T-helper 2 cell (primary cell): ENCODE data around the gene TRRAP.
"Not testable (repeated sequence)": the region's sequence is repeated elsewhere in the genome, so short reads cannot be mapped to it uniquely, and the experiment has no call there.

Experiments used
- DNase-seq, 5 experiments: peaks; one replicate each; pipeline versions ENCODE4 v3.0.0 to v3.0.0-alpha.2; 2012 to 2022

The TRRAP gene

DNA sequence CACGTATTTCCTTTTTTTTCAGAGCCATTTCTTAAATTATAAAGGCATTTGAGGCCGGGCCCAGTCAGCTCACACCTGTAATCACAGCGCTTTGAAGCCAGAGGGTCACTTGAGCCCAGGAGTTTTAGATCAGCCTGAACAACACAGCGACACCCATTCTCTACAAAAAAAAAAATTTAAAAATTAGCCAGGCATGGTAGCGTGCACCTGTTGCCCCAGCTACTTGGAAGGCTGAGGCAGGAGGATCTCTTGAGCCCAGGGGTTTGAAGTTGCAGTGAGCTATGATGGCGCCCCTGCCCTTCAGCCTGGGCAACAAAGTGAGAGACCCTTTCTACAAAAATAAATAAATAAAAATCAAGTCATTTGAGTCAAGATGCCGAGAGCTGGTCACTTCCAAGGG lies 11.6 kb upstream of the TRRAP start:
- no peak for DNase-seq

DNA sequence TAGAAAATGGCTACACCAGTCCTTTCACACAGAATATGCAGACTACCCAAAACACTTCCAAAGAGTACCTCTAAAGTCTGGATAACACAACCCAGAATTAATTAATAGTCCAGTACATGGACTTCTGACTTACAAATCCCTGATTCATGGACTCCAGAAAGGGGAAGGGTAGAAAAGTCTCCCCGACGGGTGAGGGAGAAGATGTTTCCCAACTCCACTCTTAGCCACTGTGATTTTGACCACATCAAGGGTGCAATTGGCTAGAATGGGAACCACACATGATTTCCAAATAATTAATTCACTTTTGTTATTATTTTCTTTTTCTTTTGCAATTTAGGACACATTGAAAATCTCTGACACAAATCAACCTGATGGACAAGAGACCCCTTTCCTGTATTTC lies 9.9 kb upstream of the TRRAP start:
- DNase-seq = no peak

DNA sequence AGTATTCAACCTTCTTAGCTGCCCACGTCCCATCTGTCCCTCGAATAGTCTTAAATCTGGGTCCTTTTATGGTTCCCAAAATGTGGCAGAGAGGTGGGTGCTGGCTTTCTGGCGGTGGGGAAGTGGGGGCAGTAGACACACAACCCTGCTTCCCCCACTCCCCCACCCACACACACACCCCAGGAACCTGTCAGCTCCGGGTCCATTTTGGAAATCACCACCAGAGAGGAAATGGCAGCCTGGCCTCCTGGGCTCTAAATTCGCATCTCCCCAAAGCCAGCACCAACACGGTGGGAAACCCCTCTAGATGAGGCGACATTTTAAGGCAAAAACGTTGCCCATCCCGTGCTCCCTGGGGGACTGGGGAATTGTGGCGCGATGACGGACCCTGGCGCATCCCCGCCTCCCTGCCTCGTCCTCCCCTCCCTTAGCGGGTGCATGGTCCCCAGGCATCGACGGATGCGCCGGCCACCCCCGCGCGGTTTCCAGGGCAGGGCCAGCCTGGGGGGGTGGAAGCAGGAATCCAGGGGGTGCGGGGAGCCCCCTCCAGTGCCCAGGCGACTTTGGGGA lies 9.2 kb upstream of the TRRAP start:
- no peak for DNase-seq

DNA sequence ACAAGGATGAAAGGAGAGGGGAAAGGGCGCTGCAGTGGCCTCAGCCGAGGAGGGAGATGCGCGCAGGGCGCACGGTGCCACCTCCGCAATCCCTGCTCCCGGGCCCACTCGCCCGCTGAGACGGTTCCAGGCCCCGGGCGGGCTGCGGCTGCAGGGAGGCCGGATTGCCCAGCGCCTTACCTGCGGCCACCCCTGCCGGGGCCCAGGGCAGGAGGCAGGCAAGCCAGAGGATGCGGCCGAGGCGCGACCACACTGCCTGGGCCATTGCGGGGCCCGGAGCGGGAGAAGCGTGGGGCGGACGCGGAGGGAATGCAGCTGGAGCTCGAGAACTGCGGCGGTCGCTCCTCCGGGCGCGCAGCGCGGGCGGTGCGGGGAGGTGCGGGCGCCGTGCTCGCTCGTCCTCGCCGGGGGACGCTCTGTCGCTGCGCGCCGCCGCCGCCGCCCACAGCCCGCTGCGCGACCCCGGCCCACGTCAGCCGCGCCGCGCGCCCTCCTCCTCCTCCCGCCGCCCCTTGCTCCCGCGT lies 8.7 kb upstream of the TRRAP start, which contains the start of gene TMEM130:
TSS of gene TMEM130 (minus strand) at position 418 of the 524 bp plus-strand sequence. CDS start at position 265, 153 bp downstream.
- DNase-seq = no peak

DNA sequence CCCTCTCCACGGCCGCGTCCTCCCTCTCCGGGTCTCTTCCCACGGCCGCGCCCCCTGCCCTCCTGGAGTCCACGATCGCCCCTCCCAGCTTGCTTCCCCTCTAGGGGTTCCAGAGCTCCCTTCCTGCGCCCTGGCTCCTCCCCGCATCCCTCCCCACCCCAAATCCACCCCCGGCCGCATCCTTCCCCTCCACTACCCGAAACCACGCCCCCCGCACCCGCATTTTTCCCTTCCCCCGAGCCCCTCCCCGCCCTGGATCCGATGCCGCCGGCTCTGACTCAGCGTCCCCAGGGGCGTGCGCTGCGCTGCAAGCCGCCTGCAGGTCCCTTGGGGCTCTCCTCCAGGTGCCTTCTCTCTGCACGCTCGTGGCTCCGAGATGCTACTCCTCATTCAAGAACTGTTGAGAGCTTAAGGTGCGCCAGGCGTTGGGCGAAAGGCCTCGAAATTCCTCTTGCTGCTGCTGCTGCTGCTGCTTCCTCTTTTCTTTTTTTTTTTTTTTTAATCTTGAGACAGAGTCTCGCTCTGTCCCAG lies 8.1 kb upstream of the TRRAP start:
- peak; percentile 15 to 67 (median 47) for DNase-seq

DNA sequence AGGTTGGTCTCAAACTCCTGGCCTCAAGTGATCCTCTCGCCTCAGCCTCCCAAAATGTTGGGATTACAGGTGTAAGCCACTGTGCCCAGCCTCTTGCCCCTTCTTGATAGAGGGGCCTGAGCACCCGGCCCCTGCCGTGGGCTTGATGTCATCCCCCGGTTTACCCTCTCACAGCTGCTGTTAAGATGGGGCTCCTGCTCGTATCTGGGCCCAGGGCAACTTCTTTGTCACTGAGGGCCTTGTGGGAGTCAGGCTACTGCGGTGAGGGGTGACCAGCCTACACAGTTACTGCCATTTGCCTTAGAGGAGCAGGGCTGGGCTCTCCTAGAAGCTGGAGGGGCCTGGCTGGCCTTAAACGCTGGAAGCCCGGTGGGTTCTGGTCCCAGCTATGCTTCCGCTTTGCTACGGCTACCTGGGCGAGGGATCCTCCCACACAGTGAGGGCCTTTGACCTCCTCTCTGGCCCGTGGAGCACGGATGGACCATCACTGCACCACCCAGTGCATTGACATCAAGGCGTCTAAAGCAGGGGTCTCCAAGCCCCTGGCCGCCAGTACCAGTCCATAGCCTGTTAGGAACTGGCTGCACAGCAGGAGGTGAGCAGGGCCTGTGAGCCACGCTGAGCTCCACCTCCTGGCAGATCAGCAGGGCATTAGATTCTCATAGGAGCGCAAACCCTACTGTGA lies 7.4 kb upstream of the TRRAP start:
- DNase-seq = no peak

DNA sequence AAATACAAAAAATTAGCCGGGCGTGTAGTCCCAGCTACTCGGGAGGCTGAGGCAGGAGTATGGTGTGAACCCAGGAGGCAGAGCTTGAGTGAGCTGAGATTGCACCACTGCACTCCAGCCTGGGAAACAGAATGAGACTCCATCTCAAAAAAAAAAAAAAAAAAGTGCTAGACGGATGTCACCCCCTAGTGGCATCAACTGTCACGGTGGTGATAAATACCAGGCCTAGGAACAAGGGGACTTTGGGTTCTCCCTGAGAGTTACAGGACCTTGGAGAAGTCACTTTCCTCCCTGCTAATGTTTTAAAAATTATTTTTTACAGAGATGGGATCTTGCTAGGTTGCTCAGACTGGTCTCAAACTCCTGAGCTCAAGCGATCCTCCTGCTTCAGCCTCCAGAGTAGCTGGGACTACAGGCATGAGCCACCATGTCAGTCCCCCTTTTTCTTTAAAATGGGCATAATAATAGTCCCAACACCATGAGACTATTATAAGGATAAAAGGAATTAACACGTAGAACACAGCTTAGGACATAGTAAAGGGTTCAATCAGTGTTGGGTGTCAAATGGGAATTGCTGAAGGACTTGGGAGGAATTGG lies 5.9 kb upstream of the TRRAP start:
- peak in 1 of 5 experiments; percentile 57 for DNase-seq

DNA sequence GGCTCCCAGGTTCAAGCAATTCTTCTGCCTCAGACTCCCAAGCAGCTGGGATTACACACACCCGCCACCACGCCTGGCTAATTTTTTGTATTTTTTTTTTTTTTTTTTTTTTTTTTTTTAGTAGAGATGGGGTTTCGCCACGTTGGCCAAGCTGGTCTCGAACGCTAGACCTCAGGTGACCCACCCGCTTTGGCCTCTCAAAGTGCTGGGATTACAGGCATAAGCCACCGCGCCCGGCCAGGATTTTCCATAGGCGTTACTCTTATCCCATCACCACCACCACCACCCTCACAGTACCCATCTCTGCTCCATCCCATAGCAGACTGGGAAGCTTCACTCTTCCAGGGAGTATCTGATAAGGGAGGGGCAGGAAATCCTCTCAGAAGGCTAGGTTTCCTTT lies 4.7 kb upstream of the TRRAP start:
- DNase-seq = not testable (repeated sequence)

DNA sequence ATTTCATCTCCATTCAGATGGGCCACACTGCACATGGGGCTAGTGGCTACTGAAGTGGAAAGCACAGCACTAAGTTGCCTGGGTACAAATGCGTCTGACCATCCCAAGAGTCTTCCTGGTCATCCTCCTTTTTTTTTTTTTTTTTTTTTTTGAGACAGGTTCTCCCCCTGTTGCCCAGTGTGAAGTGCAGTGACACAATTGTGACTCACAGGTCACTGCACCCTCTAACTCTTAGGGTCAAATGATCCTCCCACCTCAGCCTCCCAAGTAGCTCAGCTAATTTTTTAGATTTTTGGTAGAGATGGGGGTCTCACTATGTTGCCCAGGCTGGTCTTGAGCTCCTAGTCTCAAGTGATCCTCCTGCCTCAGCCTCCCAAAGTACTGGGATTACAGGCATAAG lies 3.4 kb upstream of the TRRAP start:
- no peak for DNase-seq

DNA sequence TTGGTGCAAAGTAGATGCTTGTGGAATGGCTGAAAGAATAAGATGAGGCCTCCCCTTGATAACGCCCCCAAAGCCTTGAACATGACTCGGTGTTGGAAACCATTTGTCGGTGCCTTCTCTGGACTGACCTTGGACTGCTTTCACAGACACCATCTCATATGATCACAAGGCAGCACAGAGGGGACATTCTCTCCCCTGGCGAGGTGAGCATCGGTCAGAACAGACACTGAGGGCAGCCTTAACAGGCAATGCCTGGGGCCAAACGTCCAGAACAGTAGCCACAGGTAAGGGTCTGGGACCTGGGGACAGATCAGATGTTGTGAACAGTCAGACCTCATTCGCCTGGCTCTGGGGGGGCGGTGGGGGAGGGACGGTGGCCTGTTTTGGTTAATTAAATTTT lies 2.8 kb upstream of the TRRAP start:
- DNase-seq = no peak

DNA sequence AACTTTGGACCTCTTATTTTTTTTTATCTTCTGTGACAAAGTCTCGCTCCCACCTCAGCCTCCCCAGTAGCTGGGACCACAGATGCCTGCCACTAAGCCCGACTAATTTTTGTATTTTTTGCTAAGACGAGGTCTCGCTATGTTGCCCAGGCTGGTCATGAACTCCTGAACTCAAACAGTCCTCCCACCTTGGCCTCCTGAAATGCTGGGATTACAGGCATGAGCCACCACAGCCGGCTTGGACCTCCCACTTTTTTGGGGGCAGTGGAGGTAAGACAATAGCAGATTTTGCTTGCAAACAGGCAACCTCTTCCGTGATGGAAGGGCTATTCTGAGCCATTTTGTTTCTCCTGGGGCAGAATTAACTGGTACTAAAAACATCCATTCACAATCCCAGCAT lies 1.2 kb upstream of the TRRAP start:
- no peak for DNase-seq

DNA sequence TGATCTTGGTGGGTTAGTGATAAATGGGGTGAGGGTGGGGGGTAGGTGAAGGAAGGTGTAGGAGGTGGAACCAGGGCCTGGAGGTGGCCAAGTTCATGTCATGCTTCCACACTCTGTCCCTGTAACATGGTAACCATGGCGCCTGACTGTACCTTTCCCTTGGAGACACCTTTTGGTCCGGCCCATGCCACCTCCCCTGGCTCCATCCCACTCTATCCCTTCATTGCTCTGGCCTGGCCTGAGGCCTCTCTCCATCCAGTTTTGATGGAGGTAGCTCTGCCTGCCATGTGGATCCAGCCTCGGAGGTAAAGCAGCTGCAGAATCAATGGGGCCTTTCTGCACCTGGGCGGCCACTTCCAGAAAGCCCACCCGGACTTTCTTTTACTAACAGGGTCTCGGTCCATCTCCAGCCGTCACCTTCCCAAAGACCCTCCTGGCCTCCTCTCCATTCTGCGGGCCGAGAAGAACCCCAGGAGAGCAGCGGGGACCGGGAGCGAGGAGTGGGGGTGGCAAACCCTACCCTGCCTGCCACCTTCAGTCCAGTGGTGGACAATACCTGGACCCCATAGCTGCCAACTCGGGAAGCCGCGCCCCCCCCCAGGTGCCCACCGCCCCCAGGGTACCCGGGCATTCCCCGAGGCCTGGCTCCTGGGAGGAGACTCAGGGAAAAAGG lies 504 bp upstream of the TRRAP start:
- no peak for DNase-seq

DNA sequence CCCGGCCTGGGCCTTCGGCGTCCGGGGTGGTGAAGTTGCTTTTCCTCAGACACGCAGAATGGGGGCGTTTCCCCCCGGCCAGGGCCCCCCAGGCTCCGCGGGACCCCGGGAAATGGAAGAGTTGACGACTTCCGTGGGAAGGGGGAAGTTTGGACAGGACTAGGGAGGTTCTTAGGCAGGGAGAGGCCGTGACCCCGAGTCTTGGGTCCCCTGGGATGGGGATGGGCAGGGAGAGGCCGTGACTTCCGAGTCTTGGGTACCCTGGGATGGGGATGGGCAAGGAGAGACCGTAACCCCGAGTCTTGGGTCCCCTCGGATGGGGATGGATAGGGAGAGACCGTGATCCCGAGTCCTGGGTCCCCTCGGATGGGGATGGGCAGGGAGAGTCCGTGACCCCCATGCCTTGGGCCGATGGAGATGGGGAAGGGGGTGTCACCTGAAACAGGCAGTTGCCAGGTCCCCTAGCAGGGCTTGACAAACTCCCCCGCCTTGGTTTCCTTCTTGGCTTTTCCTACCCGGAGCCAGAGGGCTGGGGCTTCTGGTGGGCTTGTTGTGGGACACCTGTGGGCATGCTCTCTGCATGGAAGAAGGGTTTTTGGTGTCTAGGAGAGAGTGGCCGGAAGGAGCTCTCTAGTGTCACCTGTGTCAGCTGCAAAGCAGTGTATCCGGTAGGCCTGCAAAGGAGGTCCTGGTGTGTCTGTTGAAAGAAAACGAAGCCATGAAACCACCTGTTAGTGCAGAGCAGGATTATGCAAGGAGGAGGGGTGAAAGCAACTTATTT lies 1.1 kb downstream of the TRRAP start:
- peak; percentile 24 to 92 (median 60) for DNase-seq

DNA sequence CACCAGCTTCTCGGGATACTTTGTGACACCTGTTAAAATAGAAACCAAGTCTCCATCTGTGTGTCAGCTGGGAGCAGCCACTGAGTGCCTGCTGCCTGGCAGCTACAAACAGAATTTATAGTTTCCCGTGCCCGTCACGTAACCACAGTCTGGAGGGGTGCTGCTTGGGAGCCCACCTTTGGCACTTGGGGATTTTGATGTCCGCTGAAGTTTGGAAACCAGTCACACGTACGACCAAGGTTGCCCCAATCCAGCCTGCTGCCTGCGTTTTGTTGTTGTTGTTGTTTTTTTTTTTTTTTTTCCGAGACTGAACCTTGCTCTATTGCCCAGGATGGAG lies 1.6 kb downstream of the TRRAP start:
- no peak for DNase-seq

DNA sequence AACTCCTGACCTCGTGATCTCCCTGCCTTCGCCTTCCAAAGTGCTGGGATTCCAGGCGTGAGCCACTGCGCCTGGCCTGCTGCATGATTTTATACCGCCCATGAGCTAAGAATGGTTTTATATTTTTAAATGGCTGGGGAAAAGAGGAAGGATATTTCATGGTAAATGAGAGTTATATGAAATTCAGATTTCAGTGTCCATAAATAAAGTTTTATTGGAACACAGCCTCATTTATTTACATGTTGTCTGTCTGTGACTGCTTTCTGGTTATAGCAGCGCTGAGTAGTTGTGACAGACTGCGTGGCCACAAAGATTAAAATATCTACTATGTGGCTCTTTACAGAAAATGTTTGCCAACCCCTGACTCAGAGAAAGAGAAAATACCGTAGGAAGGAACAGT lies 2.2 kb downstream of the TRRAP start:
- peak in 1 of 5 experiments; percentile 26 for DNase-seq

DNA sequence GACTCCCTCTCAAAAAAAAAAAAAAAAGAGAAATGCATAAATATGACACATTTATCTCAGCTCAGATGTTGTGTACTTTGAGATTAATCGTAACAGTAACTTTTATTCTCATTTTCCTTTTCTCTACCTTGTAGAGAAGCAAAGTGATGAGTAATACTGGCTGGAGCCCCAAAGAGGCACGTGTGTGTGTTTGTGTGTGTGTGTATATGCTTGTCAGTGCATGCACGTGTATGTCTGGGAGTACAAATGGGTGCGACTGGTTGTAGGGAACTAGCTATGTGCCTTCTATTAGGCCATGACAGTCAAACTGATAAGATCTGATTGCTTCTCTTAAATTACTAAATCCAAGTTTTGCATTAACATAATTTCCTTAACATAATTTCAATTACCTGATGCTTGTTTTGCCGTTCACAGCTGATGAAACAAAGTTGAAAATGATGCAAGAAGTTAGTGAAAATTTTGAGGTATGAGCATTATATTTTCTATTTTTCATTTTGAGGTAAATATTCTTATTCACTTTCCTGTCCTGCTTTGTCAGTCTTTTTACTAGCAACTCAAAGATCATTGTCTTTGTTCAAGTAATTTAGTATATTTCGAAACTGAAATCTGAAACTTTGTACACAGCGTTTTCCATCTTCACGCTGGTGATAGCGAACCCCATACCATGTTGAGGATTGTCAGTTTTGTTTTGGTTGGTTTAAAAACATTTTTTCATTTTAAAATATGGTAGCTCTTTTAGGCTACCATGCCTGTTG lies 3.4 kb downstream of the TRRAP start:
- DNase-seq = peak in 1 of 5 experiments; percentile 65

DNA sequence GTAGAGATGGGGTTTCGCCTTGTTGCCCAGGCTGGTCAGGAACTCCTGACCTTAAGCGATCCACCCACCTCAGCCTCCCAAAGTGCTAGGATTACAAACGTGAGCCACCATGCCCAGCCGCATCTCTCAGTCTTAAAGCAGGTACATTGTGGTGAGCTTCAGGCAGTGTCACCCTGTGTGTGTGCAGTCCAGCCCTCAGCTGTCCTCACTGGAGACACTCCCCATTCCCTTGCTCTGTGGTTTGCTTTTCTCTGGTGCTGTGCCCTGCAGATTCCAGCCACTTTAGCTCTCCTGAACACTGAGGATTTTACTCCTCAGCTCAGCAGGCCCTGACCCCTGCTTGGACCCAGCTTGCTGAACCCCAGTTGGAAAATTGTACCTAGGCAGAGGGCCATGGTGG lies 6.1 kb downstream of the TRRAP start:
- DNase-seq = no peak

DNA sequence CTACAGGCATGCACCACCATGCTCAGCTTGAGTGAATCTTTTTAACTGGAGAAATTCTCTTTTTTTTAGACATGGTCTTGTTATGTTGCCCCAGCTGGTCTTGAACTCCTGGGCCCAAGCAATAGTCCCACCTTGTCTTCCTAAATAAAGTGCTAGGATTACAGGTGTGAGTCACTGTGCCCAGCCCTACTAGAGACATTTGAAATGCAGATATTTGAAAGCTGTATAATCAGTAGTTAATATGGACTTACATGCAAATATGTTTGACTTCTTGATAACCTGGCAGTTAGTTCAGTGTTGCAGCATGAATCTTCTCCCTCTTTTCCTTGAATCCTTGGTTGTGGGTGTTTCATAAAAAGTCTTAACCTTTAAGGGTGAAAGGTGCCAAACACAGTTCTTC lies 8.7 kb downstream of the TRRAP start:
- DNase-seq = no peak

DNA sequence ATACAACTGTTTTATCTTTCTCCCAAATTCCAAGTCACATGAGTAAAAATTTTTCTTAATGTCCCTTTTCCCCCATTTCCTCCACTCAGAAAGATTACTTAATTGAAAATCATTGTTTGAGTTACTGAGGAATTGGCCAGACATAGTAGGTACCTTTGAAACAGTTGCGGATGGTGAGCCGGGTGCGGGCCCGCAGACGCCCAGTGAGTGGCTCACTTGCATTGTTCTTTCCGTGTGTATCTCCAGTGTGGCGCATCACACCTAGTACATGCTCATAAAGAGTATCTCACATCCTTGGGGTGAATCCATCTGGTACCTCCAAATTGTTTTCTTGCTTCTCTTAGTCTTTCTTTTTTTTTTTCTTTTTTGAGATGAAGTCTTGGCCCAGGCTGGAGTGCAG lies 14.3 kb downstream of the TRRAP start:
- DNase-seq = no peak

DNA sequence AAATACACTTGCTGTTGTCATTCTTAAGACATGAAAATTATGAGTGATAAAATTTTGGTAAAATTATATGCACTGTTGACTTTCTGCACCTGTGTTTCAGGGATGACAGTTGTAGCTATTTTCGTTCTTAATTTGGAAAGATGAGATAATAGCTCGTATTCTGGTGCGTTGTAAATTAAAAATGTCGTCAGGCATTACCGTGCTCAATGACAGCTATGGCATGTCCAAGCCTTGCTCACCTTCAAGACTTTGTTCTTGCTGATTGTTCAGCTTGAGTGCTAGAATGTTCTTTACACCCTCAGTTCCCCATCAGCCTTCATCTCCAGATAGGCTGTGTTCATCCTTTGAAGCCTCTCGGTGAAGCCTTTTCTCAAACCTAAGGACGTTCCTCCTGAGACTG lies 21.5 kb downstream of the TRRAP start:
- no peak for DNase-seq

DNA sequence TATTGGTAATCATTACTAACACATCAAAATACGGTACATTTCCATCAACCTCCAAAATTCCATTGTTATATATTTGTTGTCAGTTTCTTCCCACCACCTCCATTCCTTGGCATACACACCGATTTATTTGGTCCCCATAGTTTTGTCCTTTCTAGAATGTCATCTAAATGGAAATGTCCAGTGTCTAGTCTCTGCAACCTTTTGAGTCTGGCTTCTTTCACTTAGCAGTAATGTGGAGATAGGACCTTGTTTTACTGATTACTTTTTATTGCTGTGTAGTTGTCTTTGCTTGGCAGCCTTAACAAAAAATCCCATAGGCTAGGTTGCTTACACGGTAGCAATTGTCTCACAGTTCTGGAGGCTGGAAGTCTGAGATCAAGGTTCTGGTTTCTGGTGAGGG lies 22.5 kb downstream of the TRRAP start:
- no peak for DNase-seq

DNA sequence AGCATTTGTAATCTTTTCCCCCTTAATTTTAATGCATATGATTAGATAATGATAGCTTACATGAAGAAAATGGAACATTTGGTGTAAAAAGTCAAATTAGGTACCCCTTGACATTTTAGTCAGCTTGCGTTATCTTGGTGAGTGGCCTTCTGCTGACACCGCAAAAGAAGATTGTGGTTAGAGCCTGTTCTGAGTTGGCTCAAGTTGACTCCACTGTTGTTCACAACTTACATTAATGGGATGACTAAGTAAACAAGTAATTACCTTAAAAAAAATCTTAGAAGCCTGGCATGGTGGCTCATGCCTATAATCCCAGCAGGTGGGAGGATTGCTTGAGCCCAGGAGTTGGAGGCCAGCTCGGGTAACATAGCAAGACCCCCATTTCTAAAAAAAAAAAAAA lies 24.2 kb downstream of the TRRAP start:
- no peak for DNase-seq
